SK-N-SH (cell line): Measurements from ENCODE around the gene ALPL. TPM values are rescaled to one million over a fixed set of nuclear protein-coding genes. Genes with fewer than 3 reads are reported as not detected.

Experiments
- CTCF ChIA-PET: fragments of 300-600, 350-600 bp; formaldehyde crosslinking; extraction: SDS; loops from one replicate; lab custom pipeline; 2021; lab: Yijun Ruan, JAX
- POLR2A ChIA-PET: fragments of 350-600 bp; sonication (Branson Sonifier 250); formaldehyde crosslinking; extraction: SDS; loops from one replicate; lab custom pipeline; 2020; ENCODE audit warnings: antibody characterized with exemption, inconsistent platforms; lab: Yijun Ruan, JAX
- DNase-seq: peaks from one replicate; pipeline ENCODE4 v3.0.0; 2012
- H2AFZ ChIP-seq: fragments of 200-600 bp; sonication (generic); 2 replicates; pipeline ENCODE4 v1.8.1; 2016; ENCODE audit warnings: antibody characterized with exemption, mild to moderate bottlenecking, low read depth
- H3F3A ChIP-seq: fragments of 200-600 bp; sonication (generic); replicated peaks from 2 replicates; pipeline ENCODE3; 2016; ENCODE audit warnings: antibody characterized with exemption, mild to moderate bottlenecking; ENCODE audit not compliant: insufficient read depth
- H3K27ac ChIP-seq, 2 experiments: fragments of 200-500 bp in 1 of 2; fragments of 200-600 bp in 1 of 2; sonication (Bioruptor generic) in 1 of 2; sonication (generic), shearing (Covaris generic) in 1 of 2; 2 replicates each; pipeline versions ENCODE4 v1.5.1 to v1.6.1; 2014 to 2016; ENCODE audit warnings: low read depth in 2 of 2, inconsistent platforms in 1 of 2, low read length in 1 of 2, mild to moderate bottlenecking in 1 of 2, mixed read lengths in 1 of 2
- H3K27me3 ChIP-seq: fragments of 200-600 bp; sonication (generic), shearing (Covaris generic); 2 replicates; pipeline ENCODE4 v1.6.1; 2016; ENCODE audit warnings: mixed run types; ENCODE audit not compliant: insufficient read depth
- H3K36me3 ChIP-seq, 2 experiments: fragments of 200-500 bp in 1 of 2; fragments of 200-600 bp in 1 of 2; sonication (Bioruptor generic) in 1 of 2; sonication (generic) in 1 of 2; replicated peaks in 1 of 2; 2 replicates each; pipeline versions ENCODE3 to v1.5.1; 2014 to 2016; ENCODE audit warnings: low read length in 1 of 2, mild to moderate bottlenecking in 1 of 2; ENCODE audit not compliant: insufficient read depth in 2 of 2, control insufficient read depth in 1 of 2
- H3K4me1 ChIP-seq, 2 experiments: fragments of 200-500 bp in 1 of 2; fragments of 200-600 bp in 1 of 2; sonication (Bioruptor generic) in 1 of 2; sonication (generic), shearing (Covaris generic) in 1 of 2; 2 replicates each; pipeline versions ENCODE4 v1.5.1 to v1.6.1; 2014 to 2016; ENCODE audit warnings: low read depth in 1 of 2, low read length in 1 of 2, mixed run types in 1 of 2; ENCODE audit not compliant: insufficient read depth in 2 of 2, control insufficient read depth in 1 of 2
- H3K4me2 ChIP-seq: fragments of 200-600 bp; sonication (generic), shearing (Covaris generic); 2 replicates; pipeline ENCODE4 v1.6.1; 2017; ENCODE audit warnings: mixed run types
- H3K4me3 ChIP-seq, 2 experiments: fragments of 200-500 bp in 1 of 2; fragments of 200-600 bp in 1 of 2; sonication (Bioruptor generic) in 1 of 2; sonication (generic), shearing (Covaris generic) in 1 of 2; 2 replicates each; pipeline versions ENCODE4 v1.5.1 to v1.8.1; 2014 to 2016; ENCODE audit warnings: low read depth in 2 of 2, inconsistent platforms in 1 of 2, low read length in 1 of 2, mild to moderate bottlenecking in 1 of 2, mixed read lengths in 1 of 2, moderate library complexity in 1 of 2
- H3K79me2 ChIP-seq: fragments of 200-600 bp; sonication (generic); 2 replicates; pipeline ENCODE4 v1.8.1; 2017; ENCODE audit warnings: mild to moderate bottlenecking; ENCODE audit not compliant: insufficient read depth
- H3K9ac ChIP-seq: fragments of 200-600 bp; sonication (generic); 2 replicates; pipeline ENCODE4 v1.6.1; 2017; ENCODE audit warnings: mixed run types
- H3K9me2 ChIP-seq: fragments of 200-600 bp; sonication (generic); 2 replicates; pipeline ENCODE4 v1.6.1; 2017; ENCODE audit warnings: mixed run types
- H3K9me3 ChIP-seq: fragments of 200-600 bp; sonication (generic); 2 replicates; pipeline ENCODE4 v1.6.1; 2017; ENCODE audit warnings: mixed run types, mild to moderate bottlenecking, moderate library complexity
- H4K20me1 ChIP-seq: fragments of 200-600 bp; sonication (generic); 2 replicates; pipeline ENCODE4 v1.6.1; 2017; ENCODE audit warnings: mild to moderate bottlenecking, mixed run types; ENCODE audit not compliant: insufficient read depth
- CTCF ChIP-seq: fragments of 200-600 bp; sonication (generic); IDR thresholded peaks from 2 replicates; pipeline ENCODE4 v1.6.1; 2017; ENCODE audit warnings: antibody characterized with exemption, mild to moderate bottlenecking, moderate library complexity
- PBX3 ChIP-seq: IDR thresholded peaks from 2 replicates; pipeline ENCODE4; 2012
- RAD21 ChIP-seq: IDR thresholded peaks from 2 replicates; pipeline ENCODE4 v1.6.1; 2012; ENCODE audit warnings: mild to moderate bottlenecking, low read length
- SIN3A ChIP-seq: IDR thresholded peaks from 2 replicates; pipeline ENCODE4 v1.6.1; 2012; ENCODE audit warnings: low read depth, mild to moderate bottlenecking, low read length, moderate library complexity, borderline replicate concordance
- SMC3 ChIP-seq: IDR thresholded peaks from 2 replicates; pipeline ENCODE4 v1.6.1; 2012; ENCODE audit warnings: low read depth, low read length, improper control_type of control experiment
- USF1 ChIP-seq: IDR thresholded peaks from 2 replicates; pipeline ENCODE4 v1.4.0; 2012; ENCODE audit warnings: low read depth, borderline replicate concordance
- WGBS: methylation state at CpG from one replicate; pipeline ENCODE4 v1.1.6; 2017; ENCODE audit warnings: low lambda C conversion rate; 5-methylcytosine and 5-hydroxymethylcytosine counted together
- polyA plus RNA-seq, 3 experiments: library from polyadenylated mRNA; depleted of rRNA; stranded (reverse); fragments of >200 nt; gene quantifications; 2 replicates each; pipeline ENCODE4 v1.2.3, GENCODE V29; 2012

The ALPL gene
- polyA plus RNA-seq, 1 of the 3 experiments (the other 2 are of a cell fraction), result 0.69 TPM

GRCh38 chr1:21508580-21509350 is 458 bp upstream of the ALPL start:
- ChIA-PET CTCF (interaction anchor here (0.6 to 3.9 kb wide), 28 partner anchors 8 to 273 kb away, joined by 3 to 27 read pairs (median 3); no protein-coding TSS in a partner anchor), POLR2A (no interaction called here)
- no peak overlapping the region for H3K27ac ChIP-seq
- H3K4me3 ChIP-seq, result no peak overlapping the region
- no peaks in the 10 kb centered on the region for H3K79me2 ChIP-seq
- H3K9me3 ChIP-seq, result no peaks in the 10 kb centered on the region
- H3K27me3 ChIP-seq, result no peaks in the 10 kb centered on the region; the same call in 1 of the 2 replicates
- TF ChIP-seq RAD21 (peak; percentile 58), CTCF (peak; percentile 55), USF1 (no peak), SMC3 (peak; percentile 72)
- no peaks in the 10 kb centered on the region for H3K36me3 ChIP-seq
- H2AFZ ChIP-seq, result peak overlapping the region; percentile 77; the same call in 1 of the 2 replicates
- peaks cover 7 to 9% of the 10 kb centered on the region in 2 experiments; a peak in 2 of 4 replicates for H3K4me1 ChIP-seq
- no peaks in the 10 kb centered on the region for H3K9me2 ChIP-seq
- H4K20me1 ChIP-seq, result no peaks in the 10 kb centered on the region
- WGBS, result 33% methylated on average over 16 of the region's 45 CpGs
- H3K9ac ChIP-seq, result no peak overlapping the region
- H3F3A ChIP-seq, result peaks cover 10% of the 10 kb centered on the region
- H3K4me2 ChIP-seq, result peak overlapping the region; percentile 66; the same call in 1 of the 2 replicates
- DNase-seq, result peak; percentile 97

GRCh38 chr1:21510113-21510493 is 880 bp downstream of the ALPL start:
- 90% methylated on average over 6 of the region's 12 CpGs for WGBS
- H3K79me2 ChIP-seq, result no peaks in the 10 kb centered on the region
- no peak overlapping the region for H3K9ac ChIP-seq
- peaks cover 7 to 9% of the 10 kb centered on the region in 2 experiments; a peak in 2 of 4 replicates for H3K4me1 ChIP-seq
- H4K20me1 ChIP-seq, result no peaks in the 10 kb centered on the region
- no peaks in the 10 kb centered on the region for H3K9me2 ChIP-seq
- H3K27me3 ChIP-seq, result no peaks in the 10 kb centered on the region; the same call in 1 of the 2 replicates
- no peak for DNase-seq
- no peak for TF ChIP-seq SMC3
- no peak for TF ChIP-seq SIN3A
- no peak for TF ChIP-seq CTCF
- no peak for TF ChIP-seq PBX3
- no peak overlapping the region for H3K4me3 ChIP-seq
- H2AFZ ChIP-seq, result no peak overlapping the region
- H3K36me3 ChIP-seq, result no peaks in the 10 kb centered on the region
- H3K27ac ChIP-seq, result no peak overlapping the region
- peaks cover 10% of the 10 kb centered on the region for H3F3A ChIP-seq
- CTCF ChIA-PET, result interaction anchor here (0.7 to 3.9 kb wide), 23 partner anchors 9 to 272 kb away, joined by 3 to 27 read pairs (median 4); no protein-coding TSS in a partner anchor
- H3K4me2 ChIP-seq, result no peak overlapping the region
- POLR2A ChIA-PET, result no interaction called here
- H3K9me3 ChIP-seq, result no peaks in the 10 kb centered on the region
